ENCODE measurements around the gene COG7.

GRCh38 chr16:23482778-23483177, 29.8 kb upstream of the COG7 start:
- TF ChIP-seq CTCF (IDR thresholded peaks at IDR 0.05) (no peak), POLR2A (IDR thresholded peaks at IDR 0.05) (no peak), EP300 (IDR thresholded peaks at IDR 0.05; ENCODE audit: low read depth) (no peak)

All from transverse colon (tissue), 3 donors.